Chondrocyte (in vitro differentiated cells): ENCODE results near the gene DAAM2. TPM values are rescaled to one million over a fixed set of nuclear protein-coding genes. Genes with fewer than 3 reads are reported as not detected.

Source experiments
- DNase-seq: peaks from one replicate; pipeline ENCODE4 v3.0.0; 2021; ENCODE audit warnings: mixed read lengths, low spot score
- H3K27ac Mint-ChIP-seq: one replicate; pipeline ENCODE4 v1.8.0; 2021; ENCODE audit warnings: mild to moderate bottlenecking, moderate library complexity, mixed read lengths; ENCODE audit not compliant: unreplicated experiment
- H3K27me3 Mint-ChIP-seq: 2 replicates; pipeline ENCODE4 v1.8.0; 2021; ENCODE audit warnings: low read depth, mixed read lengths
- H3K36me3 Mint-ChIP-seq: 2 replicates; pipeline ENCODE4 v1.8.0; 2021; ENCODE audit warnings: low read depth, mixed read lengths
- H3K4me1 Mint-ChIP-seq: 2 replicates; pipeline ENCODE4 v1.8.0; 2021; ENCODE audit warnings: low read depth, mild to moderate bottlenecking, mixed read lengths
- H3K4me3 Mint-ChIP-seq: one replicate; pipeline ENCODE4 v1.8.0; 2021; ENCODE audit warnings: mild to moderate bottlenecking, moderate library complexity, mixed read lengths; ENCODE audit not compliant: unreplicated experiment
- H3K9me3 Mint-ChIP-seq: 2 replicates; pipeline ENCODE4 v1.8.0; 2021; ENCODE audit warnings: low read depth, mixed read lengths
- total RNA-seq: library from RNA; stranded (reverse); gene quantifications from 3 replicates; pipeline ENCODE4 v1.2.1, GENCODE V29; 2021
- TF ChIP-seq, protein P1 (sequence below): fragments of 200-600 bp; sonication (generic); IDR thresholded peaks from 2 replicates; pipeline ENCODE4 v1.5.0; 2021; ENCODE audit warnings: antibody characterized with exemption, mild to moderate bottlenecking, moderate library complexity

The DAAM2 gene
- total RNA-seq, 1 donor from 2014 or later, result 142 TPM

DNA sequence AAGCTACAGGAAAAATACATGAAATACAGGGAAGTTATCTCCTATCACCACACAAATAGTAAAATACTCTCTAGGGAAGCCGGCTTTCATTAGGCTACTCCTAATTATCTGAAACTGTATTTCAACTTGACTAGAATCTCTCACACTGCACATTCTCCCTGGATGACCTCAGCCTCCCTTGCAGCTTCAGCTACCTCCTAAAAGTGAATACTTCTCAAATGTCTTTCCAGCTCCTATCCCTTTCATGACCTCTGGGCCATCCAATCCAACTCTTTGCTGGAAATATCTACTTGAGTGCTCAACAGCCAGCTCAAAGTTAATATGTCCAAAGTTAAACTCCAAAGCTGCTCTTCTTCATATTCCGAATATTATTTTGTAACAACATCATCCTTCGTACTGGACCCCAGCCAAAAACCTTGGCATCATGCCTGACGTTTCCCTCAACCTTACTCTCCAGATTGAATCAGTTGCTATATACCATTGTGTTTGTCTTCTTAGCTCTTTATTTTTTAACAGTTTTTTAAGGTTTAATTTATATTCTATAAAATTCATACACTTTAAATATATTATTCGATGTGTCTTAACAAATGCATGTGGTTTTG lies 37.6 kb upstream of the DAAM2 start:
- H3K27me3 Mint-ChIP-seq, result no peaks in the 10 kb centered on the region
- H3K4me1 Mint-ChIP-seq, result no peaks in the 10 kb centered on the region
- DNase-seq, result no peak
- TF ChIP-seq, protein P1, sequence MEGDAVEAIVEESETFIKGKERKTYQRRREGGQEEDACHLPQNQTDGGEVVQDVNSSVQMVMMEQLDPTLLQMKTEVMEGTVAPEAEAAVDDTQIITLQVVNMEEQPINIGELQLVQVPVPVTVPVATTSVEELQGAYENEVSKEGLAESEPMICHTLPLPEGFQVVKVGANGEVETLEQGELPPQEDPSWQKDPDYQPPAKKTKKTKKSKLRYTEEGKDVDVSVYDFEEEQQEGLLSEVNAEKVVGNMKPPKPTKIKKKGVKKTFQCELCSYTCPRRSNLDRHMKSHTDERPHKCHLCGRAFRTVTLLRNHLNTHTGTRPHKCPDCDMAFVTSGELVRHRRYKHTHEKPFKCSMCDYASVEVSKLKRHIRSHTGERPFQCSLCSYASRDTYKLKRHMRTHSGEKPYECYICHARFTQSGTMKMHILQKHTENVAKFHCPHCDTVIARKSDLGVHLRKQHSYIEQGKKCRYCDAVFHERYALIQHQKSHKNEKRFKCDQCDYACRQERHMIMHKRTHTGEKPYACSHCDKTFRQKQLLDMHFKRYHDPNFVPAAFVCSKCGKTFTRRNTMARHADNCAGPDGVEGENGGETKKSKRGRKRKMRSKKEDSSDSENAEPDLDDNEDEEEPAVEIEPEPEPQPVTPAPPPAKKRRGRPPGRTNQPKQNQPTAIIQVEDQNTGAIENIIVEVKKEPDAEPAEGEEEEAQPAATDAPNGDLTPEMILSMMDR, result no peak
- H3K4me3 Mint-ChIP-seq, result no peak overlapping the region
- H3K27ac Mint-ChIP-seq, result no peak overlapping the region
- no peaks in the 10 kb centered on the region for H3K9me3 Mint-ChIP-seq
- H3K36me3 Mint-ChIP-seq, result no peaks in the 10 kb centered on the region

DNA sequence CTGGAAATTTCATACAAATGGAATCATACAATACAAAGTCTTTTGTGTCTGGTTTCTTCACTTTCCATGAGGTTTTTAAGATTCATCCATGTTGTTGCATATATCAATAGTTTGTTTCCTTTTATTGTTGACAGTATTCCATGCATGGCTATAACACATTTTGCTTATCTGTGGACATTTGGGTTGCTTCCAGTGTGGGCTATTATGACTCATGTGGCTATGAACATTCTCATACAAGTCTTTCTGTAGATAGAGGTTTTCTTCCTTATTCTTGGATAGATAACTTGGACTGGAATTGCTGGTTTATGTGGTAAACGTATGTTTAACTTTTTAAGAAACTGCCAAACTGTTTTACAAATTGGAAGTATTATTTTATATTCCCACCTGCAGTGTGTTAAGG lies 36.9 kb upstream of the DAAM2 start:
- no peaks in the 10 kb centered on the region for H3K36me3 Mint-ChIP-seq
- no peaks in the 10 kb centered on the region for H3K27me3 Mint-ChIP-seq
- no peak for DNase-seq
- H3K4me1 Mint-ChIP-seq, result no peaks in the 10 kb centered on the region
- H3K4me3 Mint-ChIP-seq, result no peak overlapping the region
- TF ChIP-seq, protein P1, result no peak
- no peaks in the 10 kb centered on the region for H3K9me3 Mint-ChIP-seq
- no peak overlapping the region for H3K27ac Mint-ChIP-seq

DNA sequence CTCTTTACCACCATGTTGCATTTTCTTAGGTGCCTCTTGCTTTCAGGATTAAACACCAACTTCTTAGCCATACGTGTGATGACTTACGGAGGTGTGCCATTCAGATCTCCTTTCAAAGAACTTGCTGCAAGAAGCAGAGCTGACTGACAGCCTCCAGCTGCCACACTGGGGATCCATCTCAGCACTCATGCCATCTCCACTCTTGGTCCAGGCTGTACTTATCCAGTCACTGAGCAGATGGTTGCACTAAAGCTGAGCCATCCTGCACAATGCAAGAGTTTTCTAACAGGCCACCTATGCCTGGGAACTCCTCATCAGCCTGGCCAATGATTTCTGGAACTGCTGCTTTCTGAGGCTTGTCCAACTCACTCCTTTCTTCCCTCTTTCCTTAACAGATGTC lies 35.6 kb upstream of the DAAM2 start:
- TF ChIP-seq, protein P1, result no peak
- Mint-ChIP-seq H3K27me3 (no peaks in the 10 kb centered on the region), H3K36me3 (no peaks in the 10 kb centered on the region), H3K4me1 (no peaks in the 10 kb centered on the region), H3K4me3 (no peak overlapping the region), H3K27ac (no peak overlapping the region), H3K9me3 (no peaks in the 10 kb centered on the region)
- DNase-seq, result no peak

DNA sequence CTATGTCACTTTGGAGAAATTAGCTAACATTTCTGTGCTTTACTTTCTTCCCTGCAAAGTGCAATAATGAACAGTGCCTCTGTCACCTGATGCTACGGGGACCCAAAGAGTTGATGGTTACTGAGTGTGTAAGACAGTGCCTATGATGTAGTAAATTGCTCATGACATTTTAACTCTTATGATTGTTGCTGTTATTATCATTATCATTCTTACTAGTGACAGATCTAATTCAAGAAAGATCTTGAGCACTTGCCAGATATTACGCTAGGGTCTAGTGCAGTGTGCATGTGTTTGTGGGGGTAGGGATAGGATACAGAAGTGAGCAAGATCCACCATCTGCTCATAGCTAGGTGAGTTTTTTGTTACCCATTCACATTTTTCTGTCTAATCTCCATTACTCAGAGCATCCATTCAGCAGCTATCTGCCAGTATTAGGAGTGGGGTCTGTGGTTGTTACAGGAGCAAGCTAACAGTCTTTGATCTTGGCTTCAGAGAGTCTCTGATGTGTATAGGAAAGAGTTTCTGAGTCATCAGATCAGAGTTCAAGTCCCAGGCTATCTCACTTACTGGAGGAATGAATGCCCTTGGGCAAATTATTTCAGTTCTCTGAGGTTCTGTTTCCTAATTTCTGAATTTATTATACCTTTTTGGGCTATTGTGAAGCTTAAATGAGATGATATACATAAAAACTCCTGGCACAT lies 33.1 kb upstream of the DAAM2 start:
- TF ChIP-seq, protein P1, result no peak
- Mint-ChIP-seq H3K4me3 (no peak overlapping the region), H3K4me1 (no peaks in the 10 kb centered on the region), H3K9me3 (no peaks in the 10 kb centered on the region), H3K27ac (no peak overlapping the region), H3K27me3 (no peaks in the 10 kb centered on the region), H3K36me3 (no peaks in the 10 kb centered on the region)
- no peak for DNase-seq

DNA sequence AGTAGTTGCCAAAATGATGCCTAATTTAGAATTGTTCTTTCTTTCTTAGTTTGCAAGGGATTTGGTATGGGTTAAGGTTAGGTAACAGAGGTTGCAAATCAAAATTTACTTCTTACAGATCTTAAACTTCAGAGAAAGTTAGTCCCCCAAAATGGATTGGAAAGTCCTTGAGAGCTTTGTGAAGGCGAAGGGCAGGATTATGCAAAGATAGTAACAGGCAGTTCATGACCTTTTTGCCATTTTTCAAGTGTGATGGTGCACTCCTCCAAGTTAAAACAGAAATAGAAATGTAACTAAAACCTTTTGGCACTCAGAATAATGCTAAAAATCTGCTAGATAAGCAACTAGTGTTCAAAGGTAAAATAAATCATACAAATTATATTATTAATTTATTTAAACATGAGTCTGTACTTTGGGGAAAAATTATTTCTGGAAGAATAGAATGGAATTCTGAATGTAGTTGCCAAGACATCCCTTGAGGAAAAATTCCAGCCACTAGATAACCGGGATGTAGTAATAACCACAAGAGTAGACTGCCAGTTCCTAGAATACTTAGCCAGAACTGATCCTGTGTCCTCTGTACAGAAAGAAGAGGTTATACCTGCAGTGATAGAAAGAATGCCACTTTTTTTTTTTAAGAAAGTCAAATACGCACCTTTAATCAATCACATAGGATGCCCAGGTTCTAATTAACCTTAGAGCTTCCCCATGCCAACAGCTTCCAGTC lies 31.8 kb upstream of the DAAM2 start:
- H3K27me3 Mint-ChIP-seq, result no peaks in the 10 kb centered on the region
- H3K27ac Mint-ChIP-seq, result no peak overlapping the region
- TF ChIP-seq, protein P1, result no peak
- no peaks in the 10 kb centered on the region for H3K9me3 Mint-ChIP-seq
- H3K4me1 Mint-ChIP-seq, result no peaks in the 10 kb centered on the region
- H3K36me3 Mint-ChIP-seq, result no peaks in the 10 kb centered on the region
- no peak for DNase-seq
- H3K4me3 Mint-ChIP-seq, result no peak overlapping the region
